Islet precursor cell (in vitro differentiated cells): ENCODE results near the gene LPAR6.
"Not testable (repeated sequence)": the region's sequence is repeated elsewhere in the genome, so short reads cannot be mapped to it uniquely, and the experiment has no call there.

Source experiments
- DNase-seq: peaks from one replicate; pipeline ENCODE4 v3.0.0-alpha.2; 2018

Gene LPAR6

GRCh38 chr13:48412881-48413351 is at the start of gene LPAR6:
Gene LPAR6 (minus strand): TSS chr13:48413113. CDS start chr13:48412423, 690 bp downstream.
- DNase-seq, result peak; percentile 67

GRCh38 chr13:48457578-48458242 is 44.8 kb upstream of the LPAR6 start:
- no peak for DNase-seq

GRCh38 chr13:48456546-48456945 is 43.6 kb upstream of the LPAR6 start:
- no peak for DNase-seq

GRCh38 chr13:48451196-48451595 is 38.3 kb upstream of the LPAR6 start:
- DNase-seq, result not testable (repeated sequence)

- no peak for DNase-seq
These were observed 36.7 kb upstream of the LPAR6 start for GRCh38 chr13:48449656-48450055.

DNA sequence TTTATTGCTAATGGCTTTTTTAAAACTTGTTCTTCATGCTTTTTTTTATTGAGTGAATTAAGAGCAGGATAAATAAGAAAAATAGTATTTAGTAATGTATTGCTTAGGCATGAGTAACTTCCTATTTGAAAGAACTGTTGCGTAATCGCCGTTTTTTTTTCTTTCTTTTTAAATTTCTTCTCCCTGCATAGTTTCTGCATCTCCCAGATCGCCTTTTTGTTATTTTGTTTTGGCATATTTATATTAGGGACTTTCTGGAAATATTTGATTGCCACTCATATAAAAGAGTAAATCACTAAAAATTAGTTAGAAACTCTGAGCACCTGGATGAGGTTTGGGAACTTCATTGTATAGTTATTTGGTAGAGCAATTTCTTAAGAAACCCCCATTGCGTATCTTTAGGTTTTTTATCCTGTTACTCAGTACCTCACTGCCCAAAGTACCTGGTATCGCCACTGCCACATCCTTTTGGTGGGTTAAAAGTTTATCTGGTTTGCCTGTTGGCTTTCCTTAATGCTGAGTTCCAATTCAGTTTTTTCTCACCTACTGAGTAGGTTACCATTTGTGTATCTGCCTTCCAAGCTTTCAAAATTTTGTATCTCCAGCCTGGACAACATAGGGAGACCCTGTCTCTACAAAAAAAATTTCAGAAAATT is 36.2 kb upstream of the LPAR6 start:
- no peak for DNase-seq

GRCh38 chr13:48448285-48448958 is 35.5 kb upstream of the LPAR6 start:
- DNase-seq, result no peak

GRCh38 chr13:48446464-48446863 is 33.6 kb upstream of the LPAR6 start:
- no peak for DNase-seq

- DNase-seq, result no peak
These were observed 30.7 kb upstream of the LPAR6 start for GRCh38 chr13:48443442-48444208.

DNA sequence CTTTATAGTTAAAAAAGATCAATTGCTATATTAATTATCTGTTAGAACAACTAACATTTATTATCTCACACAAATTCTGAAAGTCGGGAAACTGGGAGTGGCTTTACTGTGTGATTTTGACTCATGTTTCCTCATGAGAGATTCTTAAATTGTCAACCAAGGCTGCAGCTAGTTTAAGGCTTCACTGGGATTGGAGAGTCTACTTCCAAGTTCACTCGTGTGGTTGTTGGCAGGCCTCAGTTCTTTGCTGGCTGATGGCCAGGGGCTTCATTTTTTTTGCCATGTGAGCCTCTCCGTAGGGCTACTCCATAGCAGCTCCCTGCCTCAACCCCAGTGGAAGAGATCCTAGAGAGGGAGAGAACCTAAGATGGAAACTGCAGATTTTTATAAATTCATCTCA is 24.5 kb upstream of the LPAR6 start:
- no peak for DNase-seq

DNA sequence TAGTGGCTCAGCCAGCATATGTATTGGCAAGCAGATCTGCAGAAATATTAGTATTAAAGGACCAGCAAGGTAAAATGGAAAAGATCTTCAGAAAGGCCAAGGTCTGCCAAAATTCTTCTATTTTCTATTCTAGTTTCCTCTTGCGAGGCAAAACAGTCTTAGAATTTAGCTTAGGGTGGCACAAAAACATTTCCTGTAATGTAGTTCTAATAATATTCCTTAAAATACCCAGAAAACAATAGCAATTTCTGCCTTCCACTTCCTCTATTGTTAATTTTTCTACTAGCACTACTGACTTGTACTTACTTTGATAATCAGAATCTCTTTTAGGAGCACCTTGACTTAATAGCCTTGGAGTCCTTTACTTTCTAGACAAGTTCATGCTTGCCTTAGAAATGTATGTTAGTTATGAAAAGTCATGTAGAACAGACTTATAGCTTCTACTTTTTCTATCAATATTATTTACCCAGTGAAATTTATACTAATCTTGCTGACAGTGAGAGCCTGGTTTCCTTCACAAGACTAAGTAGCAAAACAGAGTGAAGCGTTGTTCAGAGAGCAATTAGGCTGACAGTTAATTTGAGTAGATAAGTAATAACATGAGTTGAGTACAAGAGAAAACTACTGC is 23.9 kb upstream of the LPAR6 start:
- no peak for DNase-seq

DNA sequence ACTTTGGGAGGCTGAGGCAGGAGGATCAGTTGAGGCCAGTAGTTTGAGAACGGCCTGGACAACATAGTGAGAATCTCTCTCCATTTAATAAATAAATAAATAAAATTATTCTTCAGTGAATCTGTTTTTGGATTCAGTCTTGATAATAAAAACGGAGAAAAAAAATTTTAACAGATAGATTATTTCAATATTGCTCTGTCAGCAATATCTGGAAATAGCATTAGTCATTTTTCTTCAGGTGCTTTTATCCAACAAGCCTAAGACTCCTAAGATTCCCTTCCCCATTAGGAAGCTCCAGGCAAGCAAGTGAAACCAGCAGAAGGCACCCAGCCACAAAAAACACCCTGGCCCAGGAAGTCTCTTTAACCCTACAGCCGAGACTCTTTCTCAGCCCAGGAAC is 21.3 kb upstream of the LPAR6 start:
- DNase-seq, result no peak

DNA sequence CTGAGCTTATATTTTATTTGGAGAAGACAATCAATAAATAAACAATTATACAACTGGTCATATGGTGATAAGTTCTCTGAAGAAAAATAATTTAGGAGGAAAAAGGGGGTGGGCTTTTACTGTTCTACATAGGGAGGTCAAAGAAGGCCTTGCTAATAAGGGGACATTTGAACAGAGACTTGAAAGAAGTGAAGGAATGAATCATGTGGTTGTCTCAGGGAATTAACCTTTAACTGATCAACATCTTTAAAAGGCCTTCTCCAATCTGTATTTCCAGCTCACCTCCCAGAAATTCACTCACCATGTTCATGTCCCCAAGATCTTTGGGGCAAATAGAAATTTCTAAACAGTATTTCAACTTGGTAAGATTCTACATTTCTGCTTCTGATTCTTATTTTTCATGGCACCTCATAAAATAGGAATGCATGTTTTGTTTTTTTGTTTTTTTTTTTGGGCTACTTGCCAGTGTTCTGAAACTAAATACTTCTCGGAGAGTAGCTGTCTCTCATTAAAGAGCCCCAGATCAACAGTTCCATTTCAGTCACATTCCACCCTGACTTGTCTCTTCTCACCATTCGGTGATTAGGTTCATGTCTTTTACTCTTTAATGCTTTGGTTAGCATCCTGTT is 19.2 kb upstream of the LPAR6 start:
- no peak for DNase-seq

- DNase-seq, result no peak
These were observed 18.5 kb upstream of the LPAR6 start for GRCh38 chr13:48431431-48431830.

GRCh38 chr13:48429886-48430285 is 17.0 kb upstream of the LPAR6 start:
- DNase-seq, result no peak

DNA sequence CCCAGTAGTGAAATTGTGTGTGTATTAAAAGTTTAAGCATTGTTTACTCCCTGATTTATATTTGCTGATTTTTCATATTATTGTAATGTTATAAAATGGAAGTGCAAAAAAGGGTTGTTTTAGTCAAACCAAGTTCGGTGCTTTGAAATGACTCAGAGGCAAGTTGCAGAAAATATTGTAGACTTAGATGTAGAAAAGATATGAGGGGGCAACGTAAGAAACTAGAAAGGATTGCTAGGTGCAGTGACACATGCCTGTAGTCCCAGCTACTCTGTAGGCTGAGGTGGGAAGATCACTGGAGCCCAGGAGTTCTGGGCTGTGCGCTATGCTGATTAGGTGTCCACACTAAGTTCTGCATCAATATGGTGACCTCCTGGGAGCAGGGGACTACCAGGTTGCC is 16.1 kb upstream of the LPAR6 start:
- no peak for DNase-seq

GRCh38 chr13:48426755-48427298 is 13.9 kb upstream of the LPAR6 start:
- DNase-seq, result not testable (repeated sequence)

DNA sequence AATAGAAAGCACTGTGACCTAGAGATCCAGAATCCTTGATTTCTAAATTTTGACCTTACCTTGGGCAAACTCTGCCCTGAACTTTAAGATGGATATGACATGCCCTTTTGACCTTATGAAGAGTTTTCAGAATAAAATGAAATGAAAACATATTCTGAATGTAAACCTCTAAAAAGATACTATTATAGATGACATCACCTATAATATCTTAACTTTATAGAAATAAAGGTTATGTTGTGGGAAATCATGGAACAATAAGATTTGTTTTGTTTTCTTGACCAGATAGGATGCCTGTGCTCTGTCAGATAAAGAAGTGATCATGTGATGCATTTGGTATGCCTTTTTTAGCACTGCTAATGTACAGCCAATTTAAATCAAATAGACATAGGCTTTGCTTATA is 13.1 kb upstream of the LPAR6 start:
- no peak for DNase-seq

- DNase-seq, result no peak
These were observed 11.3 kb upstream of the LPAR6 start for GRCh38 chr13:48424212-48424611.

- not testable (repeated sequence) for DNase-seq
These were observed 9.1 kb upstream of the LPAR6 start for GRCh38 chr13:48422003-48422402.

DNA sequence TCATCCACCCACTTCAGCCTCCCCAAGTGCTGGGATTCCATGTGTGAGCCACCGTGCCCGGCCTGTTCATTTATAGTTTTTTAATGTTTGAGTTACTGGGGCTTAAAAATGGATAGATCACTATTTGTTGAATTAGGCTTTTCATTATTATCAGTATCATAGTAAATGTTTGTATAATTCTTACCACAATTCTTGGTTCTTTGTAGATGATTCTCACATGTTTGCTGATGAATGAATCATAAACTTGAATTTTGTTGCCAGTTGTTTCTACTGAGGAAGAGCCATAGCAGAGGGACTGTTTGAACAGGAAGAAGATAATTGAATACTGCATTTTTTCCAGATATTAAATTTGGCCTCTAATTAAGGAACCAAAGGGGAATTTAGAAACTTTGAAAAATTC is 2.6 kb upstream of the LPAR6 start:
- no peak for DNase-seq

GRCh38 chr13:48414501-48414900 is 1.6 kb upstream of the LPAR6 start:
- no peak for DNase-seq
